SK-N-SH treated with all-trans-retinoic acid at 6 μM for 48 hours (cell line): ENCODE results near the gene CTCFL.

Experiments used
- CSDC2 ChIP-seq: fragments of 250-450 bp; sonication (Bioruptor Pico); IDR thresholded peaks from 2 replicates; pipeline ENCODE4 v1.5.0; 2020; ENCODE audit warnings: mild to moderate bottlenecking, moderate library complexity
- ESRRG ChIP-seq: fragments of 250-450 bp; sonication (Bioruptor Pico); IDR thresholded peaks from 2 replicates; pipeline ENCODE4 v1.6.1; 2021; ENCODE audit warnings: mild to moderate bottlenecking
- ISL1 ChIP-seq: fragments of 250-450 bp; sonication (Bioruptor Pico); IDR thresholded peaks from 2 replicates; pipeline ENCODE4 v2.1.2; 2022; ENCODE audit warnings: mild to moderate bottlenecking, moderate library complexity
- RARB ChIP-seq: fragments of 250-450 bp; sonication (Bioruptor Pico); IDR thresholded peaks from 2 replicates; pipeline ENCODE4 v1.8.0; 2021; ENCODE audit warnings: mild to moderate bottlenecking, moderate library complexity
- ZFP30 ChIP-seq: fragments of 450-650 bp; formaldehyde crosslinking; IDR thresholded peaks from 2 replicates; pipeline ENCODE4 v1.5.0; 2022; ENCODE audit warnings: mild to moderate bottlenecking, moderate library complexity
- ZNF8 ChIP-seq: fragments of 450-650 bp; formaldehyde crosslinking; IDR thresholded peaks from 2 replicates; pipeline ENCODE4 v1.5.0; 2020; ENCODE audit warnings: mild to moderate bottlenecking, moderate library complexity

- TF ChIP-seq CSDC2 (CRISPR knock-in tag) (no peak), RARB (CRISPR knock-in tag) (no peak), ESRRG (CRISPR knock-in tag) (no peak), ISL1 (CRISPR knock-in tag) (no peak), ZNF8 (CRISPR knock-in tag) (no peak), ZFP30 (no peak)
These were observed 36.7 kb upstream of the CTCFL start for GRCh38 chr20:57561356-57562279.
